Regular cardiac myocyte (primary cell): ENCODE data around the gene GDF15. TPM values are rescaled to one million over a fixed set of nuclear protein-coding genes. Genes with fewer than 3 reads are reported as not detected.

Source experiments
- total RNA-seq: library from RNA; depleted of rRNA; stranded (reverse); fragments of >200 nt; gene quantifications from 2 replicates; pipeline ENCODE4 v1.2.3, GENCODE V29; 2014

GDF15 gene
- total RNA-seq = 57.1 and 243 TPM in 2 replicates

GRCh38 chr19:18385675-18386542 lies at the start of gene GDF15:
GDF15 (plus strand) TSS chr19:18386158; CDS start chr19:18386190, 32 bp downstream.

GRCh38 chr19:18340190-18340989 lies 45.6 kb upstream of the GDF15 start, which contains the start of gene PGPEP1:
PGPEP1 (plus strand) TSS chr19:18340598; CDS start chr19:18340682, 84 bp downstream.

GRCh38 chr19:18397242-18398202 lies 11.6 kb downstream of the GDF15 start, which contains the start of gene LRRC25:
LRRC25 (minus strand) TSS chr19:18397622; CDS start chr19:18396963, 659 bp downstream.

GRCh38 chr19:18419195-18419698 lies 33.3 kb downstream of the GDF15 start, which contains the start of gene SSBP4:
SSBP4 (plus strand) TSS chr19:18419398; CDS start chr19:18419649, 251 bp downstream.

GRCh38 chr19:18437491-18438330 lies 51.8 kb downstream of the GDF15 start, which contains the start of gene ISYNA1:
ISYNA1 (minus strand) TSS chr19:18438133; CDS start chr19:18437979, 154 bp downstream.

Other genes starting within 250 kb of the GDF15 start
- gene PIK3R2, start 233.0 kb upstream of the GDF15 start, total RNA-seq = 11.1 and 11.3 TPM in 2 replicates
- gene IFI30, start 212.3 kb upstream of the GDF15 start, total RNA-seq = 74.4 and 75.5 TPM in 2 replicates
- gene MPV17L2, start 192.9 kb upstream of the GDF15 start, total RNA-seq = 12.1 and 22.0 TPM in 2 replicates
- 1.9 and 2.5 TPM in 2 replicates for gene RAB3A, start 182.1 kb upstream of the GDF15 start, total RNA-seq
- gene PDE4C, start 159.7 kb upstream of the GDF15 start, total RNA-seq = 4.2 and 28.8 TPM in 2 replicates
- gene IQCN, start 111.7 kb upstream of the GDF15 start, total RNA-seq = 0.19 and 0.56 TPM in 2 replicates
- gene JUND, start 104.5 kb upstream of the GDF15 start, total RNA-seq = 80.3 and 124 TPM in 2 replicates
- 80.6 and 206 TPM in 2 replicates for gene LSM4, start 63.1 kb upstream of the GDF15 start, total RNA-seq
- 31.1 and 61.2 TPM in 2 replicates for gene PGPEP1, start 45.6 kb upstream of the GDF15 start, total RNA-seq
- gene LRRC25, start 11.5 kb downstream of the GDF15 start, total RNA-seq = under 0.01 TPM in 1 of 2 replicates, not detected in the other
- 67.7 and 68.1 TPM in 2 replicates for gene SSBP4, start 33.2 kb downstream of the GDF15 start, total RNA-seq
- gene ISYNA1, start 52.0 kb downstream of the GDF15 start, total RNA-seq = 10.7 and 17.8 TPM in 2 replicates
- gene ELL, start 135.9 kb downstream of the GDF15 start, total RNA-seq = 13.6 and 15.8 TPM in 2 replicates
- gene FKBP8, start 157.4 kb downstream of the GDF15 start, total RNA-seq = 207 and 320 TPM in 2 replicates
- gene KXD1, start 171.7 kb downstream of the GDF15 start, total RNA-seq = 58.6 and 106 TPM in 2 replicates
- 565 and 821 TPM in 2 replicates for gene UBA52, start 185.7 kb downstream of the GDF15 start, total RNA-seq
- gene REX1BD, start 202.6 kb downstream of the GDF15 start, total RNA-seq = 47.6 and 64.8 TPM in 2 replicates
- gene CRLF1, start 220.6 kb downstream of the GDF15 start, total RNA-seq = 19.7 TPM in 2 replicates
- 0.96 and 1.4 TPM in 2 replicates for gene TMEM59L, start 226.7 kb downstream of the GDF15 start, total RNA-seq